Right atrium auricular region (tissue), 2 donors: Measurements from ENCODE around the gene GTSF1L. TPM values are rescaled to one million over a fixed set of nuclear protein-coding genes. Genes with fewer than 3 reads are reported as not detected.

Experiments used
- DNase-seq: peaks from one replicate; pipeline ENCODE4 v3.0.0-alpha.2; 2019; ENCODE audit warnings: low spot score
- H3K27ac ChIP-seq, 2 donors: fragments of 200-600 bp; sonication (generic); 1 replicate in 1 of 2; 2 replicates in 1 of 2; pipeline ENCODE4 v1.5.1; 2016 to 2019
- H3K27me3 ChIP-seq, 2 donors: fragments of 200-600 bp; sonication (generic); one replicate each; pipeline versions ENCODE4 v1.5.1 to v1.6.0; 2017 to 2019
- H3K36me3 ChIP-seq: fragments of 200-600 bp; sonication (generic); one replicate; pipeline ENCODE4 v1.5.1; 2016
- H3K4me1 ChIP-seq, 2 donors: fragments of 200-600 bp; sonication (generic); one replicate each; pipeline versions ENCODE4 v1.5.1 to v1.6.0; 2017 to 2019
- H3K4me3 ChIP-seq, 2 donors: fragments of 200-600 bp; sonication (generic); 1 replicate in 1 of 2; 2 replicates in 1 of 2; pipeline ENCODE4 v1.5.1; 2017 to 2019; ENCODE audit warnings: mild to moderate bottlenecking in 1 of 2, moderate library complexity in 1 of 2
- H3K9me3 ChIP-seq, 2 donors: fragments of 200-600 bp; sonication (generic); one replicate each; pipeline ENCODE4 v1.5.1; 2019
- CTCF ChIP-seq, 2 donors: fragments of 200-600 bp; sonication (generic); IDR thresholded peaks; one replicate each; pipeline ENCODE4 v1.5.1; 2019; ENCODE audit warnings: antibody characterized with exemption in 2 of 2
- total RNA-seq, 2 donors: library from RNA; depleted of rRNA; stranded (reverse); fragments of >200 nt; gene quantifications; one replicate each; pipeline ENCODE4 v1.1.0, GENCODE V29; 2016

Gene GTSF1L
- total RNA-seq, 2 donors from 2014 or later: not detected

GRCh38 chr20:43717616-43717995, 9.2 kb downstream of the GTSF1L start:
- H3K4me3 ChIP-seq: no peak overlapping the region
- no peaks in the 10 kb centered on the region for H3K36me3 ChIP-seq
- H3K27me3 ChIP-seq: no peaks in the 10 kb centered on the region
- H3K4me1 ChIP-seq: no peaks in the 10 kb centered on the region
- no peak for TF ChIP-seq CTCF (IDR thresholded peaks at IDR 0.05)
- no peak for DNase-seq
- H3K9me3 ChIP-seq: no peaks in the 10 kb centered on the region
- H3K27ac ChIP-seq: no peak overlapping the region

- Histone ChIP-seq H3K4me1 (no peaks in the 10 kb centered on the region), H3K27me3 (no peaks in the 10 kb centered on the region), H3K4me3 (no peak overlapping the region), H3K27ac (no peak overlapping the region), H3K9me3 (no peaks in the 10 kb centered on the region), H3K36me3 (no peaks in the 10 kb centered on the region)
- no peak for DNase-seq
- TF ChIP-seq CTCF (IDR thresholded peaks at IDR 0.05): no peak
These were observed 9.8 kb downstream of the GTSF1L start for GRCh38 chr20:43716757-43717615.

- no peak for TF ChIP-seq CTCF (IDR thresholded peaks at IDR 0.05)
- no peaks in the 10 kb centered on the region for H3K4me1 ChIP-seq
- H3K9me3 ChIP-seq: no peaks in the 10 kb centered on the region
- DNase-seq: no peak
- no peaks in the 10 kb centered on the region for H3K36me3 ChIP-seq
- H3K27me3 ChIP-seq: no peaks in the 10 kb centered on the region
- no peak overlapping the region for H3K4me3 ChIP-seq
- no peak overlapping the region for H3K27ac ChIP-seq
These were observed 10.7 kb downstream of the GTSF1L start for GRCh38 chr20:43716123-43716522.

GRCh38 chr20:43715511-43715910, 11.3 kb downstream of the GTSF1L start:
- DNase-seq: no peak
- H3K27me3 ChIP-seq: no peaks in the 10 kb centered on the region
- H3K4me3 ChIP-seq: no peak overlapping the region
- H3K4me1 ChIP-seq: no peaks in the 10 kb centered on the region
- TF ChIP-seq CTCF (IDR thresholded peaks at IDR 0.05): no peak
- no peaks in the 10 kb centered on the region for H3K36me3 ChIP-seq
- no peaks in the 10 kb centered on the region for H3K9me3 ChIP-seq
- H3K27ac ChIP-seq: no peak overlapping the region

GRCh38 chr20:43715044-43715443, 11.8 kb downstream of the GTSF1L start:
- H3K27ac ChIP-seq: no peak overlapping the region
- no peaks in the 10 kb centered on the region for H3K9me3 ChIP-seq
- DNase-seq: no peak
- no peak for TF ChIP-seq CTCF (IDR thresholded peaks at IDR 0.05)
- H3K27me3 ChIP-seq: no peaks in the 10 kb centered on the region
- no peaks in the 10 kb centered on the region for H3K4me1 ChIP-seq
- H3K4me3 ChIP-seq: no peak overlapping the region
- no peaks in the 10 kb centered on the region for H3K36me3 ChIP-seq
